HepG2 (cell line): Measurements from ENCODE around the gene AEBP1. TPM values are rescaled to one million over a fixed set of nuclear protein-coding genes. Genes with fewer than 3 reads are reported as not detected.
A peak's percentile ranks its signal among the peaks of the same experiment; 100 is the strongest.

ENCODE experiments used
- ATAC-seq: fragments of 200-7000 bp; cut with Tn5 transposase; 3 replicates; pipeline ENCODE4 v1.9.1; 2020; ENCODE audit warnings: mild to moderate bottlenecking, moderate library complexity
- BruUV-seq: library from RNA; stranded (reverse); fragments of 400-500 nt; replicated peaks from 2 replicates; lab custom pipeline; 2021; lab: Mats Ljungman, UMichigan
- CTCF ChIA-PET: fragments of 300-600 bp; formaldehyde crosslinking; extraction: SDS; loops from one replicate; lab custom pipeline; 2021; ENCODE audit warnings: low total read pairs, inconsistent platforms, low intra/inter-chr PET ratio; lab: Yijun Ruan, JAX
- POLR2A ChIA-PET: fragments of 350-600 bp; sonication (Branson Sonifier 250); formaldehyde crosslinking; loops from one replicate; lab custom pipeline; 2020; ENCODE audit warnings: antibody characterized with exemption, inconsistent platforms; lab: Yijun Ruan, JAX
- DNase-seq: peaks from one replicate; pipeline ENCODE4 v3.0.0-alpha.2; 2015; ENCODE audit warnings: low spot score
- FAIRE-seq: peaks from 3 replicates; lab custom pipeline; 2011; peaks lifted over from hg19 to GRCh38; lab: Jason Lieb, UNC
- H2AFZ ChIP-seq: one replicate; pipeline ENCODE4 v1.6.1; 2011; ENCODE audit warnings: low read length, inconsistent platforms
- H3K27ac ChIP-seq: fragments of 300-600 bp; 3 replicates; pipeline ENCODE4 v1.8.0; 2011; ENCODE audit warnings: mixed run types, mild to moderate bottlenecking, mixed read lengths, low read length, inconsistent platforms; ENCODE audit not compliant: insufficient read depth; ENCODE audit errors: extremely low read length
- H3K27me3 ChIP-seq, 2 experiments: fragments of 200-600 bp in 1 of 2; 2 replicates in 1 of 2; 3 replicates in 1 of 2; pipeline versions ENCODE4 v1.6.0 to v1.8.0; 2011; ENCODE audit warnings: low read length in 2 of 2, mild to moderate bottlenecking in 2 of 2, moderate library complexity in 2 of 2, inconsistent platforms in 1 of 2; ENCODE audit not compliant: insufficient read depth in 2 of 2, control insufficient read depth in 1 of 2
- H3K36me3 ChIP-seq, 2 experiments: fragments of 200-600 bp in 1 of 2; replicated peaks in 1 of 2; 2 replicates in 1 of 2; 3 replicates in 1 of 2; pipeline versions ENCODE4 v1.5.1 to v1.8.0; 2011; ENCODE audit warnings: low read length in 2 of 2, inconsistent platforms in 1 of 2; ENCODE audit not compliant: insufficient read depth in 2 of 2, control insufficient read depth in 1 of 2
- H3K4me1 ChIP-seq: 2 replicates; pipeline ENCODE4 v1.5.1; 2012; ENCODE audit warnings: low read length, inconsistent platforms; ENCODE audit not compliant: insufficient read depth
- H3K4me2 ChIP-seq: 2 replicates; pipeline ENCODE4 v1.6.0; 2011; ENCODE audit warnings: low read depth, low read length, inconsistent platforms
- H3K4me3 ChIP-seq, 3 experiments: fragments of 200-600 bp in 1 of 3; sonication (generic), shearing (Covaris generic) in 1 of 3; replicated peaks in 1 of 3; 2 replicates each; pipeline ENCODE4 v1.5.1; 2011 to 2016; ENCODE audit warnings: low read length in 3 of 3, inconsistent platforms in 2 of 3, low read depth in 2 of 3, mild to moderate bottlenecking in 2 of 3, control low read depth in 1 of 3, mixed read lengths in 1 of 3; ENCODE audit not compliant: insufficient read depth in 1 of 3
- H3K79me2 ChIP-seq: one replicate; pipeline ENCODE4 v1.6.1; 2011; ENCODE audit warnings: low read length, inconsistent platforms; ENCODE audit not compliant: insufficient read depth
- H3K9ac ChIP-seq: 2 replicates; pipeline ENCODE4 v1.6.0; 2011; ENCODE audit warnings: mild to moderate bottlenecking, low read depth, low read length, inconsistent platforms; ENCODE audit not compliant: insufficient read depth
- H3K9me3 ChIP-seq: 2 replicates; pipeline ENCODE4 v1.5.1; 2012; ENCODE audit warnings: mild to moderate bottlenecking, low read length
- H4K20me1 ChIP-seq: 2 replicates; pipeline ENCODE4 v1.6.0; 2011; ENCODE audit warnings: inconsistent platforms, mild to moderate bottlenecking, low read length, moderate library complexity; ENCODE audit not compliant: insufficient read depth
- AGO1 ChIP-seq: fragments of 200-400 bp; formaldehyde crosslinking; IDR thresholded peaks from 2 replicates; pipeline ENCODE4 v1.6.1; 2017; ENCODE audit warnings: mild to moderate bottlenecking, low read depth, low read length, moderate library complexity; ENCODE audit not compliant: poor library complexity, severe bottlenecking
- AGO2 ChIP-seq: fragments of 200-400 bp; formaldehyde crosslinking; optimal IDR thresholded peaks from 2 replicates; pipeline ENCODE3; 2017; ENCODE audit warnings: mild to moderate bottlenecking, low read depth, low read length, moderate library complexity
- KDM2A ChIP-seq: sonication (generic); formaldehyde crosslinking; IDR thresholded peaks from 2 replicates; pipeline ENCODE4 v1.4.0; 2020; ENCODE audit warnings: low read depth, missing genetic modification reagents, borderline replicate concordance
- POLR2A ChIP-seq, 2 experiments: IDR thresholded peaks; 2 replicates each; pipeline ENCODE4 v1.6.1; 2011; ENCODE audit warnings: low read depth in 2 of 2, low read length in 2 of 2, mild to moderate bottlenecking in 1 of 2, moderate library complexity in 1 of 2; ENCODE audit not compliant: insufficient read depth in 1 of 2
- POLR2G ChIP-seq: fragments of 200-400 bp; formaldehyde crosslinking; IDR thresholded peaks from 2 replicates; pipeline ENCODE4 v1.6.1; 2018; ENCODE audit warnings: mild to moderate bottlenecking, low read depth, low read length, moderate library complexity
- PRMT3 ChIP-seq: sonication (generic); formaldehyde crosslinking; IDR thresholded peaks from 2 replicates; pipeline ENCODE4 v1.8.1; 2022; ENCODE audit warnings: low read depth, mild to moderate bottlenecking, moderate library complexity, missing genetic modification reagents, borderline replicate concordance
- RBM22 ChIP-seq: fragments of 200-400 bp; formaldehyde crosslinking; optimal IDR thresholded peaks from 2 replicates; pipeline ENCODE3; 2017; ENCODE audit warnings: mild to moderate bottlenecking, low read length, moderate library complexity
- REPIN1 ChIP-seq: sonication (generic); formaldehyde crosslinking; IDR thresholded peaks from 2 replicates; pipeline ENCODE4 v1.8.0; 2022; ENCODE audit warnings: missing genetic modification reagents, low read depth, mild to moderate bottlenecking, borderline replicate concordance
- ZFX ChIP-seq: sonication (generic); formaldehyde crosslinking; IDR thresholded peaks from 2 replicates; pipeline ENCODE4 v1.4.0; 2020; ENCODE audit warnings: mild to moderate bottlenecking, low read depth, missing genetic modification reagents, moderate library complexity
- ZKSCAN8 ChIP-seq: IDR thresholded peaks from 2 replicates; pipeline ENCODE4 v1.6.1; 2016; ENCODE audit warnings: borderline replicate concordance, missing genetic modification reagents, missing compliant biosample characterization
- WGBS: methylation state at CpG from one replicate; pipeline ENCODE4 v1.1.6; 2017; ENCODE audit warnings: low lambda C conversion rate; 5-methylcytosine and 5-hydroxymethylcytosine counted together
- in situ Hi-C: cut with HindIII; loops from 2 replicates; pipeline ENCODE4 v1.10.0; 2017; ENCODE audit warnings: low pct_unique_long_range_greater_than_20kb; ENCODE audit not compliant: extremely low pct_ligation_motif_present
- intact Hi-C: fragments of 100-400 bp; cut with micrococcal nuclease; formaldehyde crosslinking; loops from one replicate; pipeline ENCODE4 v1.10.0; 2022; ENCODE audit not compliant: unreplicated experiment
- polyA plus RNA-seq, 8 experiments: library from polyadenylated mRNA; depleted of rRNA in 3 of 8; stranded (reverse) in 7 of 8; unstranded in 1 of 8; fragments of >200 nt; fragmentation: Illumina TruSeq in 4 of 8; extraction: Trizol in 4 of 8; gene quantifications; 2 replicates each; pipeline versions ENCODE4 v1.2.1 to v1.2.3, GENCODE V29; 2011 to 2016; ENCODE audit warnings: low read depth in 4 of 8, missing spikeins in 1 of 8, mixed read lengths in 1 of 8; ENCODE audit not compliant: insufficient read depth in 1 of 8
- total RNA-seq, 5 experiments: library from RNA; depleted of rRNA; stranded (reverse); fragments of >200 nt; fragmentation: Illumina TruSeq; extraction: Trizol; gene quantifications; 2 replicates each; pipeline ENCODE4 v1.2.3, GENCODE V29; 2016; ENCODE audit warnings: low read depth in 1 of 5
- TF ChIP-seq, protein P1 (sequence below): sonication (generic); formaldehyde crosslinking; IDR thresholded peaks from 2 replicates; pipeline ENCODE4 v1.5.1; 2020; ENCODE audit warnings: mild to moderate bottlenecking, missing genetic modification reagents, moderate library complexity

Gene AEBP1
- total and polyA plus RNA-seq, 2 of the 13 experiments (the other 11 are each of a cell fraction or from before 2014, with no cell fraction given): 0.22 to 0.55 TPM

DNA sequence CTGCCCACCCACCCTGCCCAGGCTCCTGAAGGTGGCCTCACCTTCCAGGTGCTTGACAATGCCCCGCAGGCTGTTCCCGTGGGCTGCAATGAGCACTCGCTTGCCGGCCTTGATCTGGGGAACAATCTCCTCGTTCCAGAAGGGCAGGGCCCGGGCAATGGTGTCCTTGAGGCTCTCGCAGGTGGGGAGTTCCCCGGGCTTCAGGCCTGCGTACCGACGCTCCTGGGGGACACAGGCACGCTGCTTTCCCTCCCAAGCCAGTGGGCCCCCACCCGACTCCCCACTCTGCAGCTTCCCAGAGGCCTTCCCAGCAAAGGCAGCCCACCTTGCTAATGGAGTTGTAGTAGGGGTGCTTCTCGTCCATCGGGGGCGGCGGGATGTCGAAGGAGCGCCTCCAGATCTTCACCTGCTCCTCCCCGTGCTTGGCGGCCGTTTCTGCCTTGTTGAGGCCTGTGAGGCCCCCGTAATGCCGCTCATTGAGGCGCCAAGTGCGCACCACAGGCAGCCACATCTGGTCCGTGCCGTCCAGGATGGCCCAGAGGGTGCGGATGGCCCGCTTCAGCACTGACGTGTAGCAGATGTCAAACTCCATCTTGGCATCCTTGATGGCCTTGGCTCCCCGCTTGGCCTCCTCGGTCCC is 39.2 kb upstream of the AEBP1 start:
- DNase-seq: no peak
- BruUV-seq: no TSS peak
- no peaks in the 10 kb centered on the region for H4K20me1 ChIP-seq
- no peak overlapping the region for H3K4me3 ChIP-seq
- in situ Hi-C loops (no loop called here), intact Hi-C loops (no loop called here)
- no peak overlapping the region for H3K4me2 ChIP-seq
- H3K36me3 ChIP-seq: peaks cover 8 to 13% of the 10 kb centered on the region in 2 experiments; a peak in 3 of 5 replicates
- peaks cover 65% of the 10 kb centered on the region for H3K4me1 ChIP-seq
- no peaks in the 10 kb centered on the region for H3K9me3 ChIP-seq
- no peak overlapping the region for H2AFZ ChIP-seq
- H3K79me2 ChIP-seq: no peaks in the 10 kb centered on the region
- TF ChIP-seq POLR2G (peak; percentile 31; the same call in 1 of the 2 replicates), PRMT3 (no peak), KDM2A (0 out of 2 replicates have a peak, but pooled peaks have one; percentile 12), RBM22 (peak; percentile 50), REPIN1 (CRISPR knock-in tag) (0 out of 2 replicates have a peak, but pooled peaks have one; percentile 30), AGO2 (peak; percentile 96), ZFX (CRISPR knock-in tag) (peak; percentile 8; the same call in 1 of the 2 replicates), AGO1 (peak; percentile 95), POLR2A (IDR thresholded peaks at IDR 0.05; ENCODE audit: insufficient read depth in 1 of 2, low read depth in 2 of 2, low read length in 2 of 2) (0 out of 4 replicates have a peak, but pooled peaks of 1 of the 2 experiments have one; percentile 26), ZKSCAN8 (CRISPR knock-in tag) (no peak)
- TF ChIP-seq, protein P1, sequence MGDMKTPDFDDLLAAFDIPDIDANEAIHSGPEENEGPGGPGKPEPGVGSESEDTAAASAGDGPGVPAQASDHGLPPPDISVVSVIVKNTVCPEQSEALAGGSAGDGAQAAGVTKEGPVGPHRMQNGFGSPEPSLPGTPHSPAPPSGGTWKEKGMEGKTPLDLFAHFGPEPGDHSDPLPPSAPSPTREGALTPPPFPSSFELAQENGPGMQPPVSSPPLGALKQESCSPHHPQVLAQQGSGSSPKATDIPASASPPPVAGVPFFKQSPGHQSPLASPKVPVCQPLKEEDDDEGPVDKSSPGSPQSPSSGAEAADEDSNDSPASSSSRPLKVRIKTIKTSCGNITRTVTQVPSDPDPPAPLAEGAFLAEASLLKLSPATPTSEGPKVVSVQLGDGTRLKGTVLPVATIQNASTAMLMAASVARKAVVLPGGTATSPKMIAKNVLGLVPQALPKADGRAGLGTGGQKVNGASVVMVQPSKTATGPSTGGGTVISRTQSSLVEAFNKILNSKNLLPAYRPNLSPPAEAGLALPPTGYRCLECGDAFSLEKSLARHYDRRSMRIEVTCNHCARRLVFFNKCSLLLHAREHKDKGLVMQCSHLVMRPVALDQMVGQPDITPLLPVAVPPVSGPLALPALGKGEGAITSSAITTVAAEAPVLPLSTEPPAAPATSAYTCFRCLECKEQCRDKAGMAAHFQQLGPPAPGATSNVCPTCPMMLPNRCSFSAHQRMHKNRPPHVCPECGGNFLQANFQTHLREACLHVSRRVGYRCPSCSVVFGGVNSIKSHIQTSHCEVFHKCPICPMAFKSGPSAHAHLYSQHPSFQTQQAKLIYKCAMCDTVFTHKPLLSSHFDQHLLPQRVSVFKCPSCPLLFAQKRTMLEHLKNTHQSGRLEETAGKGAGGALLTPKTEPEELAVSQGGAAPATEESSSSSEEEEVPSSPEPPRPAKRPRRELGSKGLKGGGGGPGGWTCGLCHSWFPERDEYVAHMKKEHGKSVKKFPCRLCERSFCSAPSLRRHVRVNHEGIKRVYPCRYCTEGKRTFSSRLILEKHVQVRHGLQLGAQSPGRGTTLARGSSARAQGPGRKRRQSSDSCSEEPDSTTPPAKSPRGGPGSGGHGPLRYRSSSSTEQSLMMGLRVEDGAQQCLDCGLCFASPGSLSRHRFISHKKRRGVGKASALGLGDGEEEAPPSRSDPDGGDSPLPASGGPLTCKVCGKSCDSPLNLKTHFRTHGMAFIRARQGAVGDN: peak; percentile 20; the same call in 1 of the 2 replicates
- H3K27ac ChIP-seq: no peak overlapping the region
- ChIA-PET POLR2A (interaction anchor here (1.2 kb wide), 1 partner anchor 20 kb away, joined by 3 read pairs; the partner anchor contains the start of gene DBNL), CTCF (no interaction called here)
- H3K27me3 ChIP-seq: no peaks in the 10 kb centered on the region
- FAIRE-seq: no peak
- peak; percentile 6 for ATAC-seq
- H3K9ac ChIP-seq: no peak overlapping the region
- WGBS: 62% methylated on average over 16 of the region's 33 CpGs
